Measurements from ENCODE around the gene SPAG9.
"Not testable (repeated sequence)": the region's sequence is repeated elsewhere in the genome, so short reads cannot be mapped to it uniquely, and the experiment has no call there.

DNA sequence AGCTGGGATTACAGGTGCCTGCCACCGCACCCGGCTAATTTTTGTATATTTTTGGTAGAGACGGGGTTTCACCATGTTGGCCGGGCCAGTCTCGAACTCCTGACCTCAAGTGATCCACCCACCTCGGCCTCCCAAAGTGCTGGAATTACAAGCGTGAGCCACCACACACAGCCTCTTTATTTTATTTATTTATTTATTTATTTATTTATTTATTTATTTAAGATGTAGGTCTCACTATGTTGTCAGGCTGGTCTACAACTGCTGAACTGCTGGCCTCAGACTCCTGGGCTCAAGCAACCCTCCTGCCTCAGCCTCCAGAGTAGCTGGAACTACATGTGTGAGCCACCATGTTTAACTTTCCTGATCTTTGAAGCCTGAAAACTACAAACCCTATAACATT, 37.3 kb downstream of the SPAG9 start:
- TF ChIP-seq, protein P1, sequence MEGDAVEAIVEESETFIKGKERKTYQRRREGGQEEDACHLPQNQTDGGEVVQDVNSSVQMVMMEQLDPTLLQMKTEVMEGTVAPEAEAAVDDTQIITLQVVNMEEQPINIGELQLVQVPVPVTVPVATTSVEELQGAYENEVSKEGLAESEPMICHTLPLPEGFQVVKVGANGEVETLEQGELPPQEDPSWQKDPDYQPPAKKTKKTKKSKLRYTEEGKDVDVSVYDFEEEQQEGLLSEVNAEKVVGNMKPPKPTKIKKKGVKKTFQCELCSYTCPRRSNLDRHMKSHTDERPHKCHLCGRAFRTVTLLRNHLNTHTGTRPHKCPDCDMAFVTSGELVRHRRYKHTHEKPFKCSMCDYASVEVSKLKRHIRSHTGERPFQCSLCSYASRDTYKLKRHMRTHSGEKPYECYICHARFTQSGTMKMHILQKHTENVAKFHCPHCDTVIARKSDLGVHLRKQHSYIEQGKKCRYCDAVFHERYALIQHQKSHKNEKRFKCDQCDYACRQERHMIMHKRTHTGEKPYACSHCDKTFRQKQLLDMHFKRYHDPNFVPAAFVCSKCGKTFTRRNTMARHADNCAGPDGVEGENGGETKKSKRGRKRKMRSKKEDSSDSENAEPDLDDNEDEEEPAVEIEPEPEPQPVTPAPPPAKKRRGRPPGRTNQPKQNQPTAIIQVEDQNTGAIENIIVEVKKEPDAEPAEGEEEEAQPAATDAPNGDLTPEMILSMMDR (IDR thresholded peaks at IDR 0.05), result not testable (repeated sequence)
- not testable (repeated sequence) for TF ChIP-seq POLR2A (IDR thresholded peaks at IDR 0.05)
